Measurements from ENCODE around the gene SULT1C4. TPM values are rescaled to one million over a fixed set of nuclear protein-coding genes. Genes with fewer than 3 reads are reported as not detected.

Gene SULT1C4
- total RNA-seq, 3 donors from 2014 or later: 1.4 to 19.8 (median 5.9) TPM

DNA sequence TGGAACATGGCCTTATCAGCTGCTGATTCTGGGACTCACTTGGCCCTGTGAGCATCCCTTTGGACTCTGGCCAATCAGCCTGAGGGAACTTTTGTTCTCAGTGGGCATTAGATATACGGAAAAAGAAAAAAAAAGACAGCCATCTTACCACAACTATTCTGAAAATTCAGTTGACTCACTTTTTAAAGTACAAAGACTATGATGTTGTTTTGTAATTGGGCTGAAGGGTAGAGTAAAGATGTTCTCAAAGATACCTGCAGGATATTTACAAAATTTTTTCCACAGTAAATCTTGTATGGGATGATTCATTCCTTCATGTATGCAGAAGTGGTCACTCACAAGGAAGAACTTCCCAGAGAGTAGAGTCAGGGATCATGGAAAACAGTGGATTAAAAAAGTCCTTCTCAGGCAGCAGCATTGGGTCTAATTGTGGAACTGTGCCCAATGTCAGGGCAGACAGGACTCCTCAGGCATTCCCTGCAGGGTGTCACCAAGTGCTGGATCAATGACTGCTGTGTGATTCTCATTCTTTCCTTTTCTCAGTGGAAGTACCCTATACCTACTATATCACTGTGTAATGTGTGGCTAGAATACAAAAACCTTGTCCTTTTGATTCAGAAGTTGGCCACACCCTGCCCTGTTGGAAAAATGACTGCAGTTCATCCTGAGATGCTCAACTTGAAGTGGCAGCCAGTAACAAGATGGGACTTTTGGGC is 35.4 kb downstream of the SULT1C4 start:
- TF ChIP-seq, protein P1, sequence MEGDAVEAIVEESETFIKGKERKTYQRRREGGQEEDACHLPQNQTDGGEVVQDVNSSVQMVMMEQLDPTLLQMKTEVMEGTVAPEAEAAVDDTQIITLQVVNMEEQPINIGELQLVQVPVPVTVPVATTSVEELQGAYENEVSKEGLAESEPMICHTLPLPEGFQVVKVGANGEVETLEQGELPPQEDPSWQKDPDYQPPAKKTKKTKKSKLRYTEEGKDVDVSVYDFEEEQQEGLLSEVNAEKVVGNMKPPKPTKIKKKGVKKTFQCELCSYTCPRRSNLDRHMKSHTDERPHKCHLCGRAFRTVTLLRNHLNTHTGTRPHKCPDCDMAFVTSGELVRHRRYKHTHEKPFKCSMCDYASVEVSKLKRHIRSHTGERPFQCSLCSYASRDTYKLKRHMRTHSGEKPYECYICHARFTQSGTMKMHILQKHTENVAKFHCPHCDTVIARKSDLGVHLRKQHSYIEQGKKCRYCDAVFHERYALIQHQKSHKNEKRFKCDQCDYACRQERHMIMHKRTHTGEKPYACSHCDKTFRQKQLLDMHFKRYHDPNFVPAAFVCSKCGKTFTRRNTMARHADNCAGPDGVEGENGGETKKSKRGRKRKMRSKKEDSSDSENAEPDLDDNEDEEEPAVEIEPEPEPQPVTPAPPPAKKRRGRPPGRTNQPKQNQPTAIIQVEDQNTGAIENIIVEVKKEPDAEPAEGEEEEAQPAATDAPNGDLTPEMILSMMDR (IDR thresholded peaks at IDR 0.05): no peak
- no peak for TF ChIP-seq POLR2AphosphoS5 (IDR thresholded peaks at IDR 0.05)
- peak; percentile 53 to 67 for DNase-seq (ENCODE audit: low spot score in 2 of 2)
- Histone ChIP-seq H3K9me3 (no peaks in the 10 kb centered on the region), H3K36me3 (no peaks in the 10 kb centered on the region), H3K27me3 (no peaks in the 10 kb centered on the region), H3K4me3 (no peak overlapping the region), H3K4me1 (no peaks in the 10 kb centered on the region), H3K27ac (peak overlapping the region; percentile 75 to 84)
- intact Hi-C loops (cut with DNase I; ENCODE audit: low total_unique reads): no loop called here

DNA sequence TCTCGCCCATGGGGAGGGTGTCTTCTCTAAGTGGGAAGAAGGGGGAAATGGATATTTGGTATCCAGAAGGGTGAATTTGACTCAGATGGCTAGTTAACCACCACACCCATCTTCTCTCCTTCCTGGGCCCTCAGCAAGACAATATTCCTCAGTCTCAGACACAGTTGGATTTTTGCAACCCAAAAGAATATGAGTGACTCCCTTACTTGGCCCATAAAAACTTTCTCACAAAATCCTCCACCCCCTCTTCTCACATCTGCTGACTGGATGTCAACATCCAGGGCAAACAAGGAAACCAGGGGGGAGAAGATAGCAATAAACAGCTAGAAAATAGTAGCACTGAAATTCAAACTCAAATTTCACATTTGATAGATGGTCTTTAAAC is 35.9 kb downstream of the SULT1C4 start:
- no peak for DNase-seq (ENCODE audit: low spot score in 2 of 2)
- H3K27me3 ChIP-seq: no peaks in the 10 kb centered on the region
- TF ChIP-seq POLR2AphosphoS5 (IDR thresholded peaks at IDR 0.05) (no peak), POLR2A (IDR thresholded peaks at IDR 0.05) (no peak)
- TF ChIP-seq, protein P1 (IDR thresholded peaks at IDR 0.05): no peak
- H3K9me3 ChIP-seq: no peaks in the 10 kb centered on the region
- peak overlapping the region; percentile 75 to 84 for H3K27ac ChIP-seq
- no peak overlapping the region for H3K4me3 ChIP-seq
- no peaks in the 10 kb centered on the region for H3K4me1 ChIP-seq
- H3K36me3 ChIP-seq: no peaks in the 10 kb centered on the region
- intact Hi-C loops (cut with DNase I; ENCODE audit: low total_unique reads): no loop called here

DNA sequence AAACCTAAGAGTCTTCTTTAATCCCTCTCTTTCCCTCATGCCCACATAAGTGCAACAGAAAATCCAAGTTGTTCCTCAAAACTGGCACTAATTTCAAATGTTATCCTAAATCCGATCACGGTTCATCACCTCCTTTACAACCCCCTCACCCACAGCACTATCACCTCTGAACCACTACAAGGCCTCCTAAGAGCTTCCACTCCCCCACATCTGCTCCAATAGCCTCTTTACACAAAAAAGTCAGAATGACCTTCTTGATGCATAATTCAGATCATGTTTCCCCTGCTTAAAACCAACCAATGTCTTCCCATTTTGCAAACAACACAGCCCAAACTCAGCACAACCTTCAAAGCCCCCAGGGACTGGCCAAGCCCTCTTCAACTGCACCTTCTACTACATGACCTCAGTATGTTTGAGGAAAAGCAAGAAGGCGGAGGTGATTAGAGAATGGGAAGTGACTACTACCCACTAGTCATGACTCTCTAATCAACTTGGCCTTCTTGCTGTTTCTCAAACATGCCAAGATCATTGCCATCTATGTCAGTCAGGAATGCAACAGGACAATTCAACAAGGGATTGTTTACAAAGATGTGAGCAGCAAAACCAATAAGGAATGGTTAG is 36.6 kb downstream of the SULT1C4 start:
- Histone ChIP-seq H3K27ac (no peak overlapping the region), H3K27me3 (no peaks in the 10 kb centered on the region), H3K4me3 (no peak overlapping the region), H3K36me3 (no peaks in the 10 kb centered on the region), H3K4me1 (no peaks in the 10 kb centered on the region), H3K9me3 (no peaks in the 10 kb centered on the region)
- TF ChIP-seq, protein P1 (IDR thresholded peaks at IDR 0.05): no peak
- no peak for TF ChIP-seq POLR2AphosphoS5 (IDR thresholded peaks at IDR 0.05)
- no peak for TF ChIP-seq POLR2A (IDR thresholded peaks at IDR 0.05)
- intact Hi-C loops (cut with DNase I; ENCODE audit: low total_unique reads): no loop called here
- DNase-seq (ENCODE audit: low spot score in 2 of 2): no peak

DNA sequence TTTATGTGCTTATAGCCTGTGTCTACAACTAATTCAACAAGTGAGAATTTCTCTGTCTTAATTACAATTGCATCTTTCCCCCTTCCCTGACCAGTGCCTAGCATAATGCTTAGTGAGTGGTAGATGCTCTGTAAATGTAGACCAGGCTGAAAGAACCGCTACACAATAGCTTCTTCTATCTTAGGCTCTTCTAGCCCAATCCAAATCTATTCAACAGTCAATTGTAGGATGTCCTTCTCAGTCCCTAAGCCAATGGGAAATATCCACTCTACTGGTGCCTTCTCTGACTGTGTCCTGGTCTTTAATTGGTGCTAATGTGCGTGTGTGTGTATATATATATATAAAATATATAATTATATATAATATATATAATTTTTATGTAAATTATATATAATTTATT is 37.2 kb downstream of the SULT1C4 start:
- no peak overlapping the region for H3K27ac ChIP-seq
- no peaks in the 10 kb centered on the region for H3K4me1 ChIP-seq
- TF ChIP-seq, protein P1 (IDR thresholded peaks at IDR 0.05): no peak
- TF ChIP-seq POLR2AphosphoS5 (IDR thresholded peaks at IDR 0.05) (no peak), POLR2A (IDR thresholded peaks at IDR 0.05) (no peak)
- no peak for DNase-seq (ENCODE audit: low spot score in 2 of 2)
- H3K27me3 ChIP-seq: no peaks in the 10 kb centered on the region
- H3K4me3 ChIP-seq: no peak overlapping the region
- no peaks in the 10 kb centered on the region for H3K9me3 ChIP-seq
- no peaks in the 10 kb centered on the region for H3K36me3 ChIP-seq
- intact Hi-C loops (cut with DNase I; ENCODE audit: low total_unique reads): no loop called here

DNA sequence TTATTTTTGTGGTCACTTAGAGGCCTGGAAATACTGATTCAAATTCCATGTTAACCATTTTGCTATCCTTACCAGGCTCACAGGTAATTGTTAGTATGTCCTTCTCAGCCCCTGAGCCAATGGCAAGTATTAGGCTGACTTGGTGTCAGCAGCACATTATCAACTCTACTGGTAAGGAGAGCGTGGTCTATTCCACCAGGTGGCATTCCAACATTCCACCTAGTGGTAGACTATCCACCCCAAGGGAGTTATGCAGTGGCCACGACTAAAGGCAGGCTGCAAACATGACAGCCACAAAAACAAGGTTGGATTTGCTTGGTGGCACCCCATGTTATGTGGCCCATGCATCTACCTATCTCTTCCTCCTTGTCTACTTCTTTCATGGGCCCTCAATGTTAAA is 39.5 kb downstream of the SULT1C4 start:
- H3K27ac ChIP-seq: no peak overlapping the region
- no peak overlapping the region for H3K4me3 ChIP-seq
- H3K9me3 ChIP-seq: no peaks in the 10 kb centered on the region
- intact Hi-C loops (cut with DNase I; ENCODE audit: low total_unique reads): no loop called here
- H3K4me1 ChIP-seq: no peaks in the 10 kb centered on the region
- H3K36me3 ChIP-seq: no peaks in the 10 kb centered on the region
- TF ChIP-seq POLR2A (IDR thresholded peaks at IDR 0.05): no peak
- TF ChIP-seq, protein P1 (IDR thresholded peaks at IDR 0.05): no peak
- TF ChIP-seq POLR2AphosphoS5 (IDR thresholded peaks at IDR 0.05): no peak
- no peaks in the 10 kb centered on the region for H3K27me3 ChIP-seq
- no peak for DNase-seq (ENCODE audit: low spot score in 2 of 2)

Measured in breast epithelium (tissue), 4 donors.